T-cell (primary cell): Measurements from ENCODE around the gene ERVW-1. TPM values are rescaled to one million over a fixed set of nuclear protein-coding genes. Genes with fewer than 3 reads are reported as not detected.
"Not testable (repeated sequence)": the region's sequence is repeated elsewhere in the genome, so short reads cannot be mapped to it uniquely, and the experiment has no call there.

Experiments
- ATAC-seq, 4 experiments: fragments of 200-7000 bp in 3 of 4; fragments of 150-1000 bp in 1 of 4; cut with Tn5 transposase; replicated peaks in 1 of 4; 1 replicate in 3 of 4; 2 replicates in 1 of 4; pipeline ENCODE4 v1.10.0; 2021; ENCODE audit warnings: moderate library complexity in 3 of 4, mild to moderate bottlenecking in 2 of 4, moderate number of reproducible peaks in 1 of 4
- CTCF ChIA-PET, 2 donors: fragments of 300-600 bp; sonication (Branson Sonifier 250); formaldehyde crosslinking; loops; one replicate each; lab custom pipeline; 2022; ENCODE audit warnings: antibody characterized with exemption in 2 of 2; lab: Charles Lee
- POLR2A ChIA-PET, 2 donors: fragments of 300-600 bp; sonication (Branson Sonifier 250); formaldehyde crosslinking; loops; one replicate each; lab custom pipeline; 2022; ENCODE audit warnings: antibody characterized with exemption in 2 of 2; lab: Charles Lee
- DNase-seq, 35 experiments: peaks; one replicate each; pipeline versions ENCODE4 v3.0.0 to v3.0.0-alpha.2; 2013 to 2023
- H3K27ac ChIP-seq: one replicate; pipeline ENCODE4 v1.5.1; 2013; ENCODE audit warnings: low read length
- H3K27me3 ChIP-seq, 2 experiments: replicated peaks in 1 of 2; 1 replicate in 1 of 2; 2 replicates in 1 of 2; pipeline versions ENCODE4 v1.6.1 to v1.7.0; 2013; ENCODE audit warnings: low read length in 1 of 2, mixed read lengths in 1 of 2; ENCODE audit not compliant: control insufficient read depth in 2 of 2, insufficient read depth in 2 of 2; ENCODE audit errors: extremely low read depth in 1 of 2
- H3K36me3 ChIP-seq, 2 donors: 1 replicate in 1 of 2; 2 replicates in 1 of 2; pipeline versions ENCODE4 v1.6.1 to v1.7.0; 2013; ENCODE audit warnings: low read length in 1 of 2; ENCODE audit not compliant: control insufficient read depth in 2 of 2, insufficient read depth in 1 of 2; ENCODE audit errors: extremely low read depth in 1 of 2
- H3K4me1 ChIP-seq, 2 experiments: 1 replicate in 1 of 2; 2 replicates in 1 of 2; pipeline versions ENCODE4 v1.6.1 to v1.7.0; 2013; ENCODE audit warnings: low read length in 2 of 2, mixed read lengths in 1 of 2; ENCODE audit not compliant: insufficient read depth in 2 of 2, control insufficient read depth in 1 of 2; ENCODE audit errors: extremely low read depth in 1 of 2
- H3K4me3 ChIP-seq, 2 donors: 1 replicate in 1 of 2; 2 replicates in 1 of 2; pipeline versions ENCODE4 v1.5.1 to v1.7.0; 2013; ENCODE audit warnings: mild to moderate bottlenecking in 2 of 2, low read length in 1 of 2, moderate library complexity in 1 of 2; ENCODE audit not compliant: control insufficient read depth in 1 of 2; ENCODE audit errors: extremely low read depth in 1 of 2
- H3K9me3 ChIP-seq: 2 replicates; pipeline ENCODE4 v1.7.0; 2013
- H3K27ac Mint-ChIP-seq, 2 donors: one replicate each; pipeline ENCODE4 v1.8.0; 2020 to 2021; ENCODE audit warnings: mild to moderate bottlenecking in 2 of 2, mixed read lengths in 2 of 2
- H3K27me3 Mint-ChIP-seq, 2 donors: one replicate each; pipeline ENCODE4 v1.8.0; 2021 to 2022; ENCODE audit warnings: mixed read lengths in 2 of 2
- H3K36me3 Mint-ChIP-seq: one replicate; pipeline ENCODE4 v1.8.0; 2021; ENCODE audit warnings: mixed read lengths
- H3K4me1 Mint-ChIP-seq, 3 donors: one replicate each; pipeline ENCODE4 v1.8.0; 2020 to 2022; ENCODE audit warnings: mixed read lengths in 3 of 3, mild to moderate bottlenecking in 1 of 3
- H3K4me3 Mint-ChIP-seq, 3 donors: one replicate each; pipeline ENCODE4 v1.8.0; 2020 to 2022; ENCODE audit warnings: mild to moderate bottlenecking in 3 of 3, mixed read lengths in 3 of 3, moderate library complexity in 3 of 3
- H3K9me3 Mint-ChIP-seq, 3 donors: one replicate each; pipeline ENCODE4 v1.8.0; 2020 to 2022; ENCODE audit warnings: mixed read lengths in 3 of 3
- WGBS: methylation state at CpG from one replicate; pipeline ENCODE4 v1.1.5; 2013; ENCODE audit warnings: missing lambda C conversion rate; ENCODE audit not compliant: insufficient coverage; 5-methylcytosine and 5-hydroxymethylcytosine counted together
- total RNA-seq, 35 experiments: library from RNA in 6 of 35; stranded (reverse) in 6 of 35; fragments of 120-200 nt in 1 of 35; gene quantifications; one replicate each; pipeline versions ENCODE4 v1.2.1 to v1.2.4 and lab custom pipeline; 2013 to 2026

Gene ERVW-1
- total RNA-seq, 5 donors from 2014 or later (not counting 1 experiment from before 2014, with no cell fraction given), result 0.16 TPM; not detected in 4

GRCh38 chr7:92485974-92486373 is 8.2 kb upstream of the ERVW-1 start:
- no peaks in the 10 kb centered on the region for H3K27me3 ChIP-seq
- ChIA-PET POLR2A (no interaction called here), CTCF (no interaction called here)
- H3K36me3 Mint-ChIP-seq, result peaks cover 20% of the 10 kb centered on the region
- DNase-seq (no peak), ATAC-seq (no peak)
- no peak overlapping the region for H3K4me3 Mint-ChIP-seq
- H3K4me1 ChIP-seq, result no peaks in the 10 kb centered on the region
- whole genome bisulfite sequencing, result 80% methylated on average over 1 of the region's 2 CpGs
- peaks cover 4 to 34% of the 10 kb centered on the region in 2 donors for H3K36me3 ChIP-seq
- H3K27ac Mint-ChIP-seq, result no peak overlapping the region
- H3K4me1 Mint-ChIP-seq, result no peaks in the 10 kb centered on the region
- no peak overlapping the region for H3K27ac ChIP-seq
- no peaks in the 10 kb centered on the region for H3K27me3 Mint-ChIP-seq
- no peaks in the 10 kb centered on the region for H3K9me3 Mint-ChIP-seq
- H3K9me3 ChIP-seq, result no peaks in the 10 kb centered on the region
- H3K4me3 ChIP-seq, result no peak overlapping the region

- CTCF ChIA-PET, result interaction anchor here in 1 of 2 donors (0.7 kb wide), 1 partner anchor 1448 kb away, joined by 3 read pairs; no protein-coding TSS in a partner anchor
- H3K9me3 Mint-ChIP-seq, result no peaks in the 10 kb centered on the region
- POLR2A ChIA-PET, result no interaction called here
These were observed 7.6 kb upstream of the ERVW-1 start for GRCh38 chr7:92485267-92485892.

GRCh38 chr7:92484226-92484625 is 6.5 kb upstream of the ERVW-1 start:
- H3K4me1 Mint-ChIP-seq, H3K4me1 ChIP-seq, CTCF ChIA-PET, H3K27me3 Mint-ChIP-seq, DNase-seq, ATAC-seq, H3K27ac ChIP-seq, POLR2A ChIA-PET, H3K4me3 ChIP-seq, H3K27ac Mint-ChIP-seq, H3K9me3 Mint-ChIP-seq, H3K27me3 ChIP-seq, H3K4me3 Mint-ChIP-seq, H3K9me3 ChIP-seq: not testable (repeated sequence)
- WGBS, result 98% methylated on average over 4 of the region's 6 CpGs
- H3K36me3 ChIP-seq, result peaks cover 4 to 23% of the 10 kb centered on the region in 2 donors
- H3K36me3 Mint-ChIP-seq, result peaks cover 12% of the 10 kb centered on the region

More at GRCh38 chr7:92485267-92485892, 7.6 kb upstream of the ERVW-1 start:
- Histone ChIP-seq H3K27me3 (no peaks in the 10 kb centered on the region), H3K9me3 (no peaks in the 10 kb centered on the region), H3K4me3 (no peak overlapping the region), H3K27ac (no peak overlapping the region), H3K4me1 (no peaks in the 10 kb centered on the region), H3K36me3 (peaks cover 4 to 30% of the 10 kb centered on the region in 2 donors)
- Mint-ChIP-seq H3K27me3 (no peaks in the 10 kb centered on the region), H3K4me1 (no peaks in the 10 kb centered on the region), H3K27ac (no peak overlapping the region), H3K4me3 (no peak overlapping the region), H3K36me3 (peaks cover 18% of the 10 kb centered on the region)
- ATAC-seq (no peak), DNase-seq (no peak)
- WGBS, result 89% methylated on average over 2 of the region's 2 CpGs

- POLR2A ChIA-PET, DNase-seq, H3K27me3 Mint-ChIP-seq, H3K27ac Mint-ChIP-seq, H3K4me1 Mint-ChIP-seq, H3K4me1 ChIP-seq, H3K27me3 ChIP-seq, ATAC-seq, H3K9me3 ChIP-seq, H3K27ac ChIP-seq, H3K4me3 ChIP-seq, H3K9me3 Mint-ChIP-seq, H3K4me3 Mint-ChIP-seq, CTCF ChIA-PET: not testable (repeated sequence)
- H3K36me3 Mint-ChIP-seq, result peaks cover 11% of the 10 kb centered on the region
- WGBS, result 81% methylated on average over 3 of the region's 6 CpGs
- H3K36me3 ChIP-seq, result peaks cover 4 to 21% of the 10 kb centered on the region in 2 donors
These were observed 5.9 kb upstream of the ERVW-1 start for GRCh38 chr7:92483624-92484023.

GRCh38 chr7:92479146-92479545 is 1.4 kb upstream of the ERVW-1 start:
- H3K4me1 Mint-ChIP-seq, H3K27me3 ChIP-seq, H3K9me3 ChIP-seq, H3K4me1 ChIP-seq, H3K27me3 Mint-ChIP-seq, DNase-seq, H3K36me3 ChIP-seq, H3K4me3 ChIP-seq, CTCF ChIA-PET, ATAC-seq, H3K9me3 Mint-ChIP-seq, H3K4me3 Mint-ChIP-seq, POLR2A ChIA-PET, H3K27ac ChIP-seq, H3K27ac Mint-ChIP-seq: not testable (repeated sequence)
- H3K36me3 Mint-ChIP-seq, result peaks cover 11% of the 10 kb centered on the region
- 100% methylated on average over 3 of the region's 4 CpGs for whole genome bisulfite sequencing

- H3K4me1 Mint-ChIP-seq, result no peaks in the 10 kb centered on the region
- H3K36me3 ChIP-seq, result no peaks in the 10 kb centered on the region
- H3K27ac ChIP-seq, result no peak overlapping the region
- H3K4me3 Mint-ChIP-seq, result no peak overlapping the region
- H3K27ac Mint-ChIP-seq, result no peak overlapping the region
- H3K4me1 ChIP-seq, result no peaks in the 10 kb centered on the region
- 100% methylated on average over 1 of the region's 4 CpGs for WGBS
- no peak for ATAC-seq
- no peak overlapping the region for H3K4me3 ChIP-seq
- ChIA-PET POLR2A (no interaction called here), CTCF (no interaction called here)
- no peaks in the 10 kb centered on the region for H3K27me3 ChIP-seq
- no peaks in the 10 kb centered on the region for H3K27me3 Mint-ChIP-seq
- peaks cover 12% of the 10 kb centered on the region for H3K36me3 Mint-ChIP-seq
- no peaks in the 10 kb centered on the region for H3K9me3 Mint-ChIP-seq
- no peak for DNase-seq
- no peaks in the 10 kb centered on the region for H3K9me3 ChIP-seq
These were observed 965 bp upstream of the ERVW-1 start for GRCh38 chr7:92478711-92479110.
